SH-SY5Y (cell line): ENCODE data around the gene VASH2.

Experiments used
- GATA2 ChIP-seq: IDR thresholded peaks from 2 replicates; pipeline ENCODE4 v1.6.1; 2011; ENCODE audit warnings: mild to moderate bottlenecking, low read depth, low read length
- GATA3 ChIP-seq: IDR thresholded peaks from 2 replicates; pipeline ENCODE4 v1.6.1; 2011; ENCODE audit warnings: low read depth, mild to moderate bottlenecking, low read length, moderate library complexity

GRCh38 chr1:212901290-212901689 lies 49.1 kb upstream of the VASH2 start:
- TF ChIP-seq GATA3: no peak
- no peak for TF ChIP-seq GATA2
